K562 (cell line): ENCODE data around the gene LSM12. TPM values are rescaled to one million over a fixed set of nuclear protein-coding genes. Genes with fewer than 3 reads are reported as not detected.

Experiments
- ATAC-seq: fragments of 200-7000 bp; cut with Tn5 transposase; 3 replicates; pipeline ENCODE4 v1.9.1; 2020; ENCODE audit warnings: moderate library complexity
- BruUV-seq: library from RNA; stranded (reverse); fragments of 400-500 nt; replicated peaks from 2 replicates; lab custom pipeline; 2021; lab: Mats Ljungman, UMichigan
- CTCF ChIA-PET: fragments of 300-600 bp; formaldehyde crosslinking; extraction: SDS; loops from one replicate; lab custom pipeline; 2021; ENCODE audit warnings: low intra/inter-chr PET ratio; lab: Yijun Ruan, JAX
- POLR2A ChIA-PET: fragments of 300-600, 350-650 bp; sonication (Branson Sonifier 250); formaldehyde crosslinking; extraction: SDS; loops from one replicate; lab custom pipeline; 2021; ENCODE audit warnings: antibody characterized with exemption, inconsistent platforms; lab: Yijun Ruan, JAX
- DNase-seq, 4 experiments: peaks; one replicate each; pipeline versions ENCODE4 v3.0.0 to v3.0.0-alpha.2; 2011 to 2018; ENCODE audit warnings: low spot score in 3 of 4, mixed read lengths in 3 of 4; ENCODE audit errors: extremely low read depth in 1 of 4
- FAIRE-seq: peaks from 2 replicates; lab custom pipeline; 2011; peaks lifted over from hg19 to GRCh38; lab: Jason Lieb, UNC
- H2AFZ ChIP-seq: 2 replicates; pipeline ENCODE4 v1.6.0; 2011; ENCODE audit warnings: low read depth, low read length, control low read depth, inconsistent platforms
- H3K27ac ChIP-seq: fragments of 200-600 bp; 3 replicates; pipeline ENCODE4 v1.8.0; 2011; ENCODE audit warnings: low read depth, mild to moderate bottlenecking, control low read depth, inconsistent platforms, low read length, moderate library complexity, mixed read lengths; ENCODE audit errors: extremely low read depth
- H3K27me3 ChIP-seq, 2 experiments: fragments of 300-600 bp in 1 of 2; 2 replicates in 1 of 2; 3 replicates in 1 of 2; pipeline versions ENCODE4 v1.6.0 to v1.8.0; 2011; ENCODE audit warnings: inconsistent platforms in 2 of 2, low read length in 2 of 2, mild to moderate bottlenecking in 1 of 2, mixed read lengths in 1 of 2, moderate library complexity in 1 of 2; ENCODE audit not compliant: control insufficient read depth in 2 of 2, insufficient read depth in 2 of 2
- H3K36me3 ChIP-seq: fragments of 300-600 bp; 3 replicates; pipeline ENCODE4 v1.8.0; 2011; ENCODE audit warnings: mild to moderate bottlenecking, low read length, inconsistent platforms; ENCODE audit not compliant: control insufficient read depth, insufficient read depth
- H3K4me1 ChIP-seq, 2 experiments: fragments of 200-600 bp in 1 of 2; replicated peaks in 1 of 2; 2 replicates in 1 of 2; 3 replicates in 1 of 2; pipeline versions ENCODE4 v1.5.1 to v1.8.0; 2011; ENCODE audit warnings: inconsistent platforms in 2 of 2, low read length in 2 of 2, mild to moderate bottlenecking in 1 of 2, mixed read lengths in 1 of 2, moderate library complexity in 1 of 2; ENCODE audit not compliant: control insufficient read depth in 2 of 2, insufficient read depth in 2 of 2
- H3K4me2 ChIP-seq: 2 replicates; pipeline ENCODE4 v1.6.1; 2011; ENCODE audit warnings: low read length, control low read depth, inconsistent platforms, mixed read lengths; ENCODE audit not compliant: insufficient read depth
- H3K4me3 ChIP-seq: fragments of 200-600 bp; sonication (generic), shearing (Covaris generic); 2 replicates; pipeline ENCODE4 v1.5.1; 2016; ENCODE audit warnings: control low read depth, inconsistent platforms
- H3K79me2 ChIP-seq: fragments of 200-600 bp; 3 replicates; pipeline ENCODE4 v1.8.0; 2011; ENCODE audit warnings: low read length, inconsistent platforms; ENCODE audit not compliant: control insufficient read depth, insufficient read depth
- H3K9ac ChIP-seq, 2 experiments: 2 replicates each; pipeline versions ENCODE4 v1.6.0 to v1.6.1; 2011; ENCODE audit warnings: low read depth in 2 of 2, low read length in 2 of 2, control low read depth in 1 of 2, inconsistent platforms in 1 of 2, mild to moderate bottlenecking in 1 of 2, mixed read lengths in 1 of 2; ENCODE audit not compliant: insufficient read depth in 1 of 2
- H3K9me1 ChIP-seq: one replicate; pipeline ENCODE4 v1.6.0; 2011; ENCODE audit warnings: inconsistent platforms, mild to moderate bottlenecking, low read length, moderate library complexity; ENCODE audit not compliant: control insufficient read depth, insufficient read depth
- H3K9me3 ChIP-seq: replicated peaks from 2 replicates; pipeline ENCODE4 v1.5.1; 2011; ENCODE audit warnings: low read depth, low read length, inconsistent platforms; ENCODE audit not compliant: control insufficient read depth, insufficient read depth
- H4K20me1 ChIP-seq: replicated peaks from 2 replicates; pipeline ENCODE4 v1.6.1; 2011; ENCODE audit warnings: low read length, inconsistent platforms, mixed read lengths; ENCODE audit not compliant: control insufficient read depth, insufficient read depth
- CCNT2 ChIP-seq: IDR thresholded peaks from 2 replicates; pipeline ENCODE4 v1.6.1; 2011; ENCODE audit warnings: borderline replicate concordance, low read depth, mild to moderate bottlenecking, moderate library complexity, mixed read lengths, low read length; ENCODE audit not compliant: insufficient read length; ENCODE audit errors: extremely low read depth
- CSDE1 ChIP-seq, 2 experiments: fragments of 450-650 bp; IDR thresholded peaks; 2 replicates each; pipeline ENCODE4 v1.6.1; 2016; ENCODE audit warnings: mild to moderate bottlenecking in 1 of 2
- EWSR1 ChIP-seq: fragments of 450-650 bp; IDR thresholded peaks from 2 replicates; pipeline ENCODE4 v1.6.1; 2018; ENCODE audit warnings: borderline replicate concordance, mild to moderate bottlenecking, low read depth, moderate library complexity; ENCODE audit not compliant: partially characterized antibody
- FOXO4 ChIP-seq: fragments of 450-650 bp; formaldehyde crosslinking; IDR thresholded peaks from 2 replicates; pipeline ENCODE4 v1.4.0; 2020; ENCODE audit warnings: mild to moderate bottlenecking, moderate library complexity
- GATA2 ChIP-seq: sonication (generic); formaldehyde crosslinking; IDR thresholded peaks from 2 replicates; pipeline ENCODE4 v1.4.0; 2020; ENCODE audit warnings: mild to moderate bottlenecking, missing genetic modification reagents
- GTF3C2 ChIP-seq: IDR thresholded peaks from 3 replicates; pipeline ENCODE4 v1.6.1; 2011; ENCODE audit warnings: borderline replicate concordance, mild to moderate bottlenecking, moderate library complexity; ENCODE audit not compliant: insufficient read length; ENCODE audit errors: extremely low read depth
- HDAC3 ChIP-seq: fragments of 450-650 bp; IDR thresholded peaks from 2 replicates; pipeline ENCODE4 v1.6.1; 2018; ENCODE audit warnings: borderline replicate concordance, mild to moderate bottlenecking, moderate library complexity; ENCODE audit not compliant: partially characterized antibody
- IRF1 ChIP-seq: sonication (generic); formaldehyde crosslinking; IDR thresholded peaks from 2 replicates; pipeline ENCODE4 v1.8.0; 2022; ENCODE audit warnings: missing genetic modification reagents, mild to moderate bottlenecking, borderline replicate concordance
- IRF2 ChIP-seq: sonication (generic); formaldehyde crosslinking; IDR thresholded peaks from 2 replicates; pipeline ENCODE4 v1.8.1; 2022; ENCODE audit warnings: mild to moderate bottlenecking, missing genetic modification reagents
- L3MBTL2 ChIP-seq: fragments of 450-650 bp; IDR thresholded peaks from 2 replicates; pipeline ENCODE4 v1.6.1; 2016; ENCODE audit warnings: mild to moderate bottlenecking, moderate library complexity
- MTA1 ChIP-seq: fragments of 450-650 bp; IDR thresholded peaks from 2 replicates; pipeline ENCODE4 v1.6.1; 2017; ENCODE audit warnings: borderline replicate concordance
- NFIC ChIP-seq: fragments of 450-650 bp; IDR thresholded peaks from 2 replicates; pipeline ENCODE4 v1.6.1; 2017; ENCODE audit warnings: mild to moderate bottlenecking, inconsistent platforms
- PCBP2 ChIP-seq: fragments of 200-400 bp; formaldehyde crosslinking; IDR thresholded peaks from 2 replicates; pipeline ENCODE4 v1.6.1; 2018; ENCODE audit warnings: low read length, low read depth, mild to moderate bottlenecking, moderate library complexity; ENCODE audit not compliant: poor library complexity, severe bottlenecking
- SRSF9 ChIP-seq: fragments of 200-400 bp; formaldehyde crosslinking; IDR thresholded peaks from 2 replicates; pipeline ENCODE4 v1.6.1; 2017; ENCODE audit warnings: low read depth, low read length, borderline replicate concordance
- ZBTB17 ChIP-seq: fragments of 450-650 bp; formaldehyde crosslinking; IDR thresholded peaks from 2 replicates; pipeline ENCODE4 v1.4.0; 2020; ENCODE audit warnings: mild to moderate bottlenecking
- WGBS: fragments of 100-300 bp; shearing (Covaris generic); methylation state at CpG from one replicate; pipeline ENCODE4 v1.1.6; 2016; ENCODE audit warnings: low coverage, mixed read lengths; ENCODE audit not compliant: insufficient coverage; ENCODE audit errors: missing lambda C conversion rate; 5-methylcytosine and 5-hydroxymethylcytosine counted together
- in situ Hi-C: fragments of 300-500 bp; cut with MboI; formaldehyde crosslinking; loops from 4 replicates; pipeline ENCODE4 v1.15.0; 2018; ENCODE audit warnings: inconsistent platforms, mixed read lengths
- intact Hi-C: fragments of 100-400 bp; cut with micrococcal nuclease; formaldehyde crosslinking; loops from 2 replicates; pipeline ENCODE4 v1.14.2; 2022
- polyA plus RNA-seq, 8 experiments: library from polyadenylated mRNA; depleted of rRNA in 4 of 8; stranded (reverse) in 5 of 8; unstranded in 3 of 8; fragments of >200 nt; fragmentation: Nextera tagmentation in 2 of 8; fragmentation: Illumina TruSeq in 1 of 8; extraction: Ambion mirVana in 2 of 8; extraction: Trizol in 1 of 8; gene quantifications; 2 replicates each; pipeline versions ENCODE4 v1.2.1 to v1.2.3, GENCODE V29; 2011 to 2014; ENCODE audit warnings: inconsistent platforms in 1 of 8, missing spikeins in 1 of 8
- total RNA-seq, 7 experiments: library from RNA; depleted of rRNA in 6 of 7; stranded (reverse); fragments of >200 nt in 6 of 7; fragmentation: Illumina TruSeq in 2 of 7; extraction: Trizol in 2 of 7; gene quantifications; 2 replicates each; pipeline versions ENCODE4 v1.2.1 to v1.2.3, GENCODE V29; 2011 to 2021; ENCODE audit warnings: low replicate concordance in 1 of 7
- TF ChIP-seq, protein P1 (sequence below): fragments of 450-650 bp; formaldehyde crosslinking; IDR thresholded peaks from 2 replicates; pipeline ENCODE4 v1.4.0; 2022; ENCODE audit warnings: missing genetic modification characterization

LSM12 gene
- total and polyA plus RNA-seq, 9 of the 15 experiments (the other 6 are each of a cell fraction or from before 2014, with no cell fraction given) = 53.0 to 258 (median 89.3) TPM

- no TSS peak for BruUV-seq
- no peak overlapping the region for H3K4me2 ChIP-seq
- in situ Hi-C loops (no loop called here), intact Hi-C loops (no loop called here)
- no peak for ATAC-seq
- peaks cover 10% of the 10 kb centered on the region for H3K9me1 ChIP-seq
- ChIA-PET CTCF (no interaction called here), POLR2A (interaction anchor here (0.7 to 1.7 kb wide), 5 partner anchors 9 to 32 kb away, joined by 3 to 8 read pairs (median 4); no protein-coding TSS in a partner anchor)
- H2AFZ ChIP-seq = no peak overlapping the region
- H3K36me3 ChIP-seq = no peaks in the 10 kb centered on the region; the same call in 2 of the 3 replicates
- H3K9ac ChIP-seq = no peak overlapping the region; a peak in 1 of 4 replicates
- peaks cover 31 to 49% of the 10 kb centered on the region in 2 experiments for H3K4me1 ChIP-seq
- no peaks in the 10 kb centered on the region for H3K27me3 ChIP-seq
- no peak for FAIRE-seq
- no peak overlapping the region for H3K27ac ChIP-seq
- peaks cover 7% of the 10 kb centered on the region for H4K20me1 ChIP-seq
- peaks cover 5% of the 10 kb centered on the region; the same call in 1 of the 3 replicates for H3K79me2 ChIP-seq
- 80% methylated on average over 4 of the region's 4 CpGs for WGBS
- no peak for DNase-seq
- no peaks in the 10 kb centered on the region for H3K9me3 ChIP-seq
- H3K4me3 ChIP-seq = no peak overlapping the region
- TF ChIP-seq IRF2 (CRISPR knock-in tag) (no peak), CCNT2 (no peak), L3MBTL2 (no peak), EWSR1 (no peak), MTA1 (no peak), SRSF9 (no peak), CSDE1 (IDR thresholded peaks at IDR 0.05) (no peak), GATA2 (CRISPR knock-in tag) (no peak), NFIC (no peak), ZBTB17 (no peak), IRF1 (CRISPR knock-in tag) (no peak), GTF3C2 (no peak), FOXO4 (no peak), PCBP2 (no peak), HDAC3 (no peak)
- TF ChIP-seq, protein P1, sequence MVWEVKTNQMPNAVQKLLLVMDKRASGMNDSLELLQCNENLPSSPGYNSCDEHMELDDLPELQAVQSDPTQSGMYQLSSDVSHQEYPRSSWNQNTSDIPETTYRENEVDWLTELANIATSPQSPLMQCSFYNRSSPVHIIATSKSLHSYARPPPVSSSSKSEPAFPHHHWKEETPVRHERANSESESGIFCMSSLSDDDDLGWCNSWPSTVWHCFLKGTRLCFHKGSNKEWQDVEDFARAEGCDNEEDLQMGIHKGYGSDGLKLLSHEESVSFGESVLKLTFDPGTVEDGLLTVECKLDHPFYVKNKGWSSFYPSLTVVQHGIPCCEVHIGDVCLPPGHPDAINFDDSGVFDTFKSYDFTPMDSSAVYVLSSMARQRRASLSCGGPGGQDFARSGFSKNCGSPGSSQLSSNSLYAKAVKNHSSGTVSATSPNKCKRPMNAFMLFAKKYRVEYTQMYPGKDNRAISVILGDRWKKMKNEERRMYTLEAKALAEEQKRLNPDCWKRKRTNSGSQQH (CRISPR knock-in tag) = no peak
These were observed 40.3 kb upstream of the LSM12 start for GRCh38 chr17:44106801-44107200.
